Neutrophil (primary cell): ENCODE measurements around the gene CCR9.

Experiments used
- H3K27ac ChIP-seq: fragments of 200-600 bp; sonication (generic); 2 replicates; pipeline ENCODE4 v1.5.1; 2016; ENCODE audit warnings: mild to moderate bottlenecking, moderate library complexity
- H3K27me3 ChIP-seq: fragments of 200-600 bp; sonication (generic); 2 replicates; pipeline ENCODE4 v1.6.0; 2016; ENCODE audit warnings: mild to moderate bottlenecking
- H3K36me3 ChIP-seq: fragments of 200-600 bp; sonication (generic); 2 replicates; pipeline ENCODE4 v1.5.1; 2017
- H3K4me1 ChIP-seq, 2 experiments: fragments of 200-600 bp in 1 of 2; sonication (generic) in 1 of 2; 1 replicate in 1 of 2; 2 replicates in 1 of 2; pipeline versions ENCODE4 v1.5.1 to v1.6.1; 2013 to 2016; ENCODE audit warnings: low read depth in 1 of 2, low read length in 1 of 2, mild to moderate bottlenecking in 1 of 2, moderate library complexity in 1 of 2; ENCODE audit not compliant: control insufficient read depth in 1 of 2, insufficient read depth in 1 of 2
- H3K4me3 ChIP-seq, 2 experiments: fragments of 200-600 bp in 1 of 2; sonication (generic) in 1 of 2; 1 replicate in 1 of 2; 2 replicates in 1 of 2; pipeline ENCODE4 v1.5.1; 2013 to 2016; ENCODE audit warnings: low read depth in 1 of 2, low read length in 1 of 2, mild to moderate bottlenecking in 1 of 2, moderate library complexity in 1 of 2
- H3K9me3 ChIP-seq: fragments of 200-600 bp; sonication (generic); 2 replicates; pipeline ENCODE4 v1.5.1; 2016
- CTCF ChIP-seq: fragments of 200-600 bp; sonication (generic); IDR thresholded peaks from 2 replicates; pipeline ENCODE4 v1.5.1; 2016; ENCODE audit warnings: antibody characterized with exemption

Gene CCR9

GRCh38 chr3:45946307-45946706 lies 60.0 kb downstream of the CCR9 start:
- H3K27ac ChIP-seq = no peak overlapping the region
- peaks cover 10% of the 10 kb centered on the region for H3K36me3 ChIP-seq
- H3K27me3 ChIP-seq = peaks cover 10% of the 10 kb centered on the region
- H3K4me3 ChIP-seq = no peak overlapping the region
- H3K4me1 ChIP-seq = no peaks in the 10 kb centered on the region
- H3K9me3 ChIP-seq = no peaks in the 10 kb centered on the region
- no peak for TF ChIP-seq CTCF

- Histone ChIP-seq H3K27ac (no peak overlapping the region), H3K27me3 (peaks cover 13% of the 10 kb centered on the region), H3K9me3 (no peaks in the 10 kb centered on the region), H3K36me3 (peaks cover 15% of the 10 kb centered on the region), H3K4me1 (no peaks in the 10 kb centered on the region), H3K4me3 (no peak overlapping the region)
- TF ChIP-seq CTCF = no peak
Measured at GRCh38 chr3:45946875-45947274, 60.5 kb downstream of the CCR9 start.

- no peak overlapping the region for H3K27ac ChIP-seq
- no peaks in the 10 kb centered on the region for H3K4me1 ChIP-seq
- no peak for TF ChIP-seq CTCF
- H3K9me3 ChIP-seq = no peaks in the 10 kb centered on the region
- H3K36me3 ChIP-seq = peaks cover 20% of the 10 kb centered on the region
- H3K4me3 ChIP-seq = no peak overlapping the region
- H3K27me3 ChIP-seq = peaks cover 15% of the 10 kb centered on the region
Measured at GRCh38 chr3:45947361-45947760, 61.0 kb downstream of the CCR9 start.

- TF ChIP-seq CTCF = no peak
- no peak overlapping the region for H3K27ac ChIP-seq
- H3K4me1 ChIP-seq = no peaks in the 10 kb centered on the region
- peaks cover 15% of the 10 kb centered on the region for H3K27me3 ChIP-seq
- no peaks in the 10 kb centered on the region for H3K9me3 ChIP-seq
- peaks cover 20% of the 10 kb centered on the region for H3K36me3 ChIP-seq
- no peak overlapping the region for H3K4me3 ChIP-seq
Measured at GRCh38 chr3:45948311-45948781, 62.0 kb downstream of the CCR9 start.

GRCh38 chr3:45948881-45949280 lies 62.5 kb downstream of the CCR9 start:
- no peak for TF ChIP-seq CTCF
- H3K4me3 ChIP-seq = no peak overlapping the region
- H3K4me1 ChIP-seq = no peaks in the 10 kb centered on the region
- no peaks in the 10 kb centered on the region for H3K9me3 ChIP-seq
- H3K36me3 ChIP-seq = peaks cover 26% of the 10 kb centered on the region
- H3K27ac ChIP-seq = no peak overlapping the region
- peaks cover 15% of the 10 kb centered on the region for H3K27me3 ChIP-seq

GRCh38 chr3:45949432-45949831 lies 63.1 kb downstream of the CCR9 start:
- H3K27me3 ChIP-seq = peaks cover 15% of the 10 kb centered on the region
- no peaks in the 10 kb centered on the region for H3K9me3 ChIP-seq
- TF ChIP-seq CTCF = no peak
- H3K27ac ChIP-seq = no peak overlapping the region
- H3K36me3 ChIP-seq = peaks cover 27% of the 10 kb centered on the region
- no peaks in the 10 kb centered on the region for H3K4me1 ChIP-seq
- no peak overlapping the region for H3K4me3 ChIP-seq
